Spleen (tissue), 7 donors: Measurements from ENCODE around the gene LRRC74B.
"Not testable (repeated sequence)": the region's sequence is repeated elsewhere in the genome, so short reads cannot be mapped to it uniquely, and the experiment has no call there.

ENCODE experiments used
- POLR2A ChIP-seq, 3 donors: fragments of 450-650 bp; IDR thresholded peaks; one replicate each; pipeline ENCODE4 v1.5.1; 2017; ENCODE audit warnings: antibody characterized with exemption in 3 of 3, mild to moderate bottlenecking in 1 of 3
- POLR2AphosphoS5 ChIP-seq, 3 donors: sonication (generic); formaldehyde crosslinking; IDR thresholded peaks; one replicate each; pipeline ENCODE4 v1.5.1; 2017; ENCODE audit warnings: antibody characterized with exemption in 3 of 3
- TF ChIP-seq, protein P1 (sequence below), 11 experiments: fragments of 200-600 bp in 7 of 11; fragments of 450-650 bp in 4 of 11; sonication (generic) in 4 of 11; IDR thresholded peaks in 8 of 11; conservative IDR thresholded peaks in 3 of 11; 1 replicate in 7 of 11; 2 replicates in 4 of 11; pipeline versions ENCODE4 v1.4.0 to v1.8.0; 2016 to 2021; ENCODE audit warnings: antibody characterized with exemption in 11 of 11, inconsistent platforms in 4 of 11, mild to moderate bottlenecking in 1 of 11
- donor health status: DM: no; HTN: no; CAD: no; lungs with moderate emphysema.
- donor health status: DM: no; HTN: no; CAD: no.
- donor health status: DM: no; HTN: no; CAD: no.

DNA sequence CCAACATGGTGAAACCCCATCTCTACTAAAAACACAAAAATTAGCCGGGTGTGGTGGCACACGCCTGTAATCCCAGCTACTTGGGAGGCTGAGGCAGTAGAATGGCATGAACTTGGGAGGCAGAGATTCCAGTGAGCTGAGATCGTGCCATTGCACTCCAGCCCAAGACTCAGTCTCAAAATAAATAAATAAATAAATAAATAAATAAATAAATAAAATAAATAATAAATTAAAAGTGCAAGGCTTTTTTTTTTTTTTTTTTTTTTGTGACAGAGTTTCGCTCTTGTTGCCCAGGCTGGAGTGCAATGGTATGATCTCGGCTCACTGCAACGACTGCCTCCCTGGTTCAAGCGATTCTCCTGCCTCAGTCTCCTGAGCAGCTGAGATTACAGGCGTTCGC, 51.1 kb downstream of the LRRC74B start:
- not testable (repeated sequence) for TF ChIP-seq POLR2A, POLR2AphosphoS5 (IDR thresholded peaks at IDR 0.05)
- TF ChIP-seq, protein P1, sequence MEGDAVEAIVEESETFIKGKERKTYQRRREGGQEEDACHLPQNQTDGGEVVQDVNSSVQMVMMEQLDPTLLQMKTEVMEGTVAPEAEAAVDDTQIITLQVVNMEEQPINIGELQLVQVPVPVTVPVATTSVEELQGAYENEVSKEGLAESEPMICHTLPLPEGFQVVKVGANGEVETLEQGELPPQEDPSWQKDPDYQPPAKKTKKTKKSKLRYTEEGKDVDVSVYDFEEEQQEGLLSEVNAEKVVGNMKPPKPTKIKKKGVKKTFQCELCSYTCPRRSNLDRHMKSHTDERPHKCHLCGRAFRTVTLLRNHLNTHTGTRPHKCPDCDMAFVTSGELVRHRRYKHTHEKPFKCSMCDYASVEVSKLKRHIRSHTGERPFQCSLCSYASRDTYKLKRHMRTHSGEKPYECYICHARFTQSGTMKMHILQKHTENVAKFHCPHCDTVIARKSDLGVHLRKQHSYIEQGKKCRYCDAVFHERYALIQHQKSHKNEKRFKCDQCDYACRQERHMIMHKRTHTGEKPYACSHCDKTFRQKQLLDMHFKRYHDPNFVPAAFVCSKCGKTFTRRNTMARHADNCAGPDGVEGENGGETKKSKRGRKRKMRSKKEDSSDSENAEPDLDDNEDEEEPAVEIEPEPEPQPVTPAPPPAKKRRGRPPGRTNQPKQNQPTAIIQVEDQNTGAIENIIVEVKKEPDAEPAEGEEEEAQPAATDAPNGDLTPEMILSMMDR (IDR thresholded peaks at IDR 0.05 in 8 of 11, conservative IDR thresholded peaks at IDR 0.05 in 3 of 11), result not testable (repeated sequence)
